Measurements from ENCODE around the gene CAPN12.

- TF ChIP-seq CTCF (IDR thresholded peaks at IDR 0.05) (no peak), POLR2AphosphoS5 (IDR thresholded peaks at IDR 0.05) (peak; percentile 65 to 71)
These were observed 60.7 kb downstream of the CAPN12 start for GRCh38 chr19:38683393-38684077.

Data from esophagus muscularis mucosa (tissue), 3 donors.